A549 (cell line): ENCODE measurements around the gene MANSC1.

ENCODE experiments used
- EP300 ChIP-seq, 2 experiments: fragments of >200 bp; sonication (Bioruptor Twin); formaldehyde crosslinking; IDR thresholded peaks; 2 replicates in 1 of 2; 3 replicates in 1 of 2; pipeline ENCODE4 v1.6.1; 2016 to 2017
- MAZ ChIP-seq: fragments of 150-350 bp; IDR thresholded peaks from 2 replicates; pipeline ENCODE4 v1.6.1; 2014; ENCODE audit warnings: antibody characterized with exemption, low read depth, low read length, borderline replicate concordance
- POLR2A ChIP-seq: IDR thresholded peaks from 2 replicates; pipeline ENCODE4 v1.6.1; 2012; ENCODE audit warnings: mild to moderate bottlenecking, low read length
- TF ChIP-seq, protein P1 (sequence below): fragments of >200 bp; sonication (Bioruptor Twin); formaldehyde crosslinking; IDR thresholded peaks from 3 replicates; pipeline ENCODE4 v1.5.1; 2016

GRCh38 chr12:12353276-12353675 is 3.2 kb upstream of the MANSC1 start:
- TF ChIP-seq, protein P1, sequence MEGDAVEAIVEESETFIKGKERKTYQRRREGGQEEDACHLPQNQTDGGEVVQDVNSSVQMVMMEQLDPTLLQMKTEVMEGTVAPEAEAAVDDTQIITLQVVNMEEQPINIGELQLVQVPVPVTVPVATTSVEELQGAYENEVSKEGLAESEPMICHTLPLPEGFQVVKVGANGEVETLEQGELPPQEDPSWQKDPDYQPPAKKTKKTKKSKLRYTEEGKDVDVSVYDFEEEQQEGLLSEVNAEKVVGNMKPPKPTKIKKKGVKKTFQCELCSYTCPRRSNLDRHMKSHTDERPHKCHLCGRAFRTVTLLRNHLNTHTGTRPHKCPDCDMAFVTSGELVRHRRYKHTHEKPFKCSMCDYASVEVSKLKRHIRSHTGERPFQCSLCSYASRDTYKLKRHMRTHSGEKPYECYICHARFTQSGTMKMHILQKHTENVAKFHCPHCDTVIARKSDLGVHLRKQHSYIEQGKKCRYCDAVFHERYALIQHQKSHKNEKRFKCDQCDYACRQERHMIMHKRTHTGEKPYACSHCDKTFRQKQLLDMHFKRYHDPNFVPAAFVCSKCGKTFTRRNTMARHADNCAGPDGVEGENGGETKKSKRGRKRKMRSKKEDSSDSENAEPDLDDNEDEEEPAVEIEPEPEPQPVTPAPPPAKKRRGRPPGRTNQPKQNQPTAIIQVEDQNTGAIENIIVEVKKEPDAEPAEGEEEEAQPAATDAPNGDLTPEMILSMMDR, result no peak
- TF ChIP-seq POLR2A (no peak), MAZ (no peak), EP300 (IDR thresholded peaks at IDR 0.05) (no peak)
